T-helper 1 cell (primary cell): ENCODE data around the gene ZFAND6.
A peak's percentile ranks its signal among the peaks of the same experiment; 100 is the strongest.

Experiments
- DNase-seq, 5 donors: peaks; one replicate each; pipeline ENCODE4 v3.0.0-alpha.2; 2012 to 2020

The ZFAND6 gene

GRCh38 chr15:80172401-80172800, 112.9 kb downstream of the ZFAND6 start:
- no peak for DNase-seq

GRCh38 chr15:80173022-80173759, 113.7 kb downstream of the ZFAND6 start:
- DNase-seq = peak in 4 of 5 donors; percentile 43 to 68 (median 48)

DNA sequence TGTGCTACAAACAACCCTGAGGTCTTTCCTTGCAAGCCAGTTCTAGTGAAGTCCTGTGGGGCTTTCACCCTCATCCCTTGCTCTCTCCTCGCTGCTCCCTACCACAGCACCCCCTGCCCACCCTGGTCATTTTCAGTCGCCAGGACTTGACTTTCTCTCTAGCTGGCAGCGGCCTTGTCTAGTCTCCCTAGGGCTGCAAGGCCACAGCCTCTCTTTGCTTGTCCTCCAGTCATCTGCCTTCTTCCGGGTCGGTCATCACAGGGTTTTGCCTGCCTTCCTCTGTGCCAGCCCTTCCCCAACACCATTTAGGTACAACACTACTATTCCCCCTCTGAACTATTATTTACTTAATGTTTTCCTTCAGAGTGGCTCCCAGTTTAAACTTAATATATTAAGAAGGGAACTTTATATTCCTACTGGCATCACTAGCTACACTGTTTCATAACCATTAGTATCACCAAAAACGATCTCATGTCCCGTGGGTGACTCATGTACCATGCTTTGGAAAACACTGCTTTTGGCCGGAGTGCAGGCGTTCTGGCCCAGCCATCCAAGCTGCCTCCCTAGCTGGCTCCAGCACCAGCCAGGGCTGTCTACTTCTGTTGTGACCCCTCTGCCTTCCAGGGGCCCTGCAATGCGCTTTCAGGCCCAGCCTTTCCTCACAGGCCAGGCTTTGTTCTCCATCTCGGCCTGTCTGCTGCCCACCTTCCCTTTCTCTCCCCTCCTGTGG, 114.7 kb downstream of the ZFAND6 start:
- DNase-seq = no peak

- no peak for DNase-seq
These were observed 116.0 kb downstream of the ZFAND6 start for GRCh38 chr15:80175436-80175835.

- DNase-seq = no peak
These were observed 117.0 kb downstream of the ZFAND6 start for GRCh38 chr15:80176443-80176842.

GRCh38 chr15:80177156-80177555, 117.7 kb downstream of the ZFAND6 start:
- no peak for DNase-seq

GRCh38 chr15:80179025-80179759, 119.7 kb downstream of the ZFAND6 start:
- no peak for DNase-seq

DNA sequence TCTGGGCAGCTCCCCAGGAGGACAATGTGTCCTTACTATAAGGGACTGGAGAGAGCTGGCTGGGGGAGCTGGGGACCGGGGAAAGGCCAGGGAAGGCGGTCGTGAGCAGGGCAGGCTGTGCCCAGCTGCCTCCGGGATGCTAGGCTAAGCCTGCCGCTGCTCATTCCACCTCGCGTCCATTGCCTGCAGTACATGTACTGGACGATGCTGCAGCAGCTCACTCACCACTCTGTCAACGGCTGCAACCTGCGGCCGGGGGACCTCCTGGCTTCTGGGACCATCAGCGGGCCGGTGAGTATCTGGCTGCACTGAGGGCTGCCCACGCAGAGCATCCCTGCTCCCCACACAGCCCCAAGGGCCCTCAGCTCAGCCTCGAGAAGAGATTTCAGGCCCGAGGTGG, 120.5 kb downstream of the ZFAND6 start:
- DNase-seq = no peak

DNA sequence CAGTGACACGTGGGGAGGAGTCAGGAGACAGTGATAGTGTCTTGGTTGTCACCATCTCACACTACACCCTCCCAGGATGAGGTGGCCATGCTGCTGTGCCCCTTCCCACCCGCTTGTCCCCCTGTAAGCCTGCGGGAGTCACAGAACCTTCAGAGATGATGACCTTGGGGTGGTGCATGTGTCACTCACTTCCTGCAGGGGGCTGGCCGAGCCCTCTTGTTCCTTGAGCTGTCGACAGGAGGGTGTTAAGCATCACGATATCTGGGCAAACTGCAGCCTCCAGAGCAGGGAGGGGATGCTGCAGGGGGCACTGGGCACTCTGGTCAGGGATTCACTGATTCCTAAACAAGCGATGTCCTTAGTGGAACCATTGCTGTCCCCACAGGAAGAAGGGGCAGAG, 121.0 kb downstream of the ZFAND6 start:
- no peak for DNase-seq

- DNase-seq = no peak
These were observed 121.5 kb downstream of the ZFAND6 start for GRCh38 chr15:80180986-80181385.

GRCh38 chr15:80182611-80183261, 123.3 kb downstream of the ZFAND6 start:
- DNase-seq = no peak

GRCh38 chr15:80183306-80183705, 123.8 kb downstream of the ZFAND6 start:
- no peak for DNase-seq

DNA sequence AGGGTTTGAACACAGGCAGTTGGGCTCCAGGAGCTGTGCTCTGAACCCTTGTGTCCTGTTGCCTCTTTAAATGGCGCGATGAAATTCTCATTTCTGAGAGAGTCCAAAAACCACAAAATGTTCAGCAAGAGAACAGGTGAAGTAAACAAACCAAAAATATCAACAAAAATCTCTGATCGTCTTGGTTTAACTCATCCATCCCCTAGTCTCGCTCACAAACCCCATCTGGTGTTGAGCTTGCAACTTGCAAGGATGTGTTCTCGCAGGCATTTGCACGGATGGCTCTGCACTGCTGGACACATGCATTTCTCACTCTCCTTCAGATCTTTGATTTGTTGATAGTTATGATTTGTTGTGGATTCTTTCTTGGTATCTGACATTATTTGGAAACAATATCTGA, 124.4 kb downstream of the ZFAND6 start:
- DNase-seq = no peak

- no peak for DNase-seq
These were observed 125.1 kb downstream of the ZFAND6 start for GRCh38 chr15:80184554-80184953.

GRCh38 chr15:80185152-80185551, 125.7 kb downstream of the ZFAND6 start:
- no peak for DNase-seq

DNA sequence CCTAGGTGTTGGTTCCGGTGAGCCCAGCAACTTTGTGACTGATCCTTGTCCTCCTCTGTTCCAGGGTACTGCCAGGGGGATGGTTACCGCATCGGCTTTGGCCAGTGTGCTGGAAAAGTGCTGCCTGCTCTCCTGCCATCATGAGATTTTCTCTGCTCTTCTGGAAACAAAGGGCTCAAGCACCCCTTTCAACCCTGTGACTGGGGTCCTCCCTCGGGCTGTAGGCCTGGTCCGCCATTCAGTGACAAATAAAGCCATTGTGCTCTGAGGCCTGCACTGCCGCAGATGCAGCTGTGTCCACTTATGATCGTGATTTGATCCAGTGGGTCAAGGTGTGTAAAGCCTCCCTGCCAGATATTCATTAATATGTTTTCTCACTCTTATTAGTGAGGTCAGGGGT, 126.6 kb downstream of the ZFAND6 start:
- no peak for DNase-seq

DNA sequence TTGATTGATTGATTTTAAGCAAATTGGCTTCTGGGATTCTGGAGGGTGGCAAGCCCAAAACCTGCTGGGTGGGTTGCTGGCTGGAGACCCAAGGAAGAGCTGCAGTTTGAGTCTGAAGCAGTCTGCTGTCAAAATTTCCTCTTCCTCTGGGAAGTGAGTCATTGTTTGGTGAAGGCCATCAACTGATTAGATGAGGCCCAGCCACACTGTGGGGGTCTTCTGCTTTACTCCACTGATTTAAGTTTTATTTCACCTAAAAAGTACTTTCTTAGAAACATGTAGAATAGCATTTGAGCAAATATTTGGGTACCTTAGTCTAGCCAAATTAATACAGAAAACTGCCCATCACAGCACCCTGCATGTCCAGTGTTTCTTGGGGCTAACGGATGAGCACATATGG, 127.1 kb downstream of the ZFAND6 start:
- DNase-seq = no peak
